Thyroid gland (tissue), 4 donors: ENCODE measurements around the gene NPB. TPM values are rescaled to one million over a fixed set of nuclear protein-coding genes. Genes with fewer than 3 reads are reported as not detected.

Experiments
- DNase-seq, 2 donors: peaks; one replicate each; pipeline ENCODE4 v3.0.0-alpha.2; 2019
- H3K27ac ChIP-seq, 3 donors: fragments of 200-600 bp; sonication (generic); 1 replicate in 2 of 3; 2 replicates in 1 of 3; pipeline ENCODE4 v1.5.1; 2016 to 2019; ENCODE audit warnings: mild to moderate bottlenecking in 1 of 3, moderate library complexity in 1 of 3
- H3K27me3 ChIP-seq: fragments of 200-600 bp; sonication (generic); one replicate; pipeline ENCODE4 v1.5.1; 2019
- H3K36me3 ChIP-seq, 2 donors: fragments of 200-600 bp; sonication (generic); one replicate each; pipeline ENCODE4 v1.5.1; 2016 to 2019
- H3K4me1 ChIP-seq, 2 donors: fragments of 200-600 bp; sonication (generic); one replicate each; pipeline ENCODE4 v1.5.1; 2017 to 2019
- H3K4me3 ChIP-seq, 3 donors: fragments of 200-600 bp; sonication (generic); replicated peaks in 1 of 3; 1 replicate in 2 of 3; 2 replicates in 1 of 3; pipeline ENCODE4 v1.5.1; 2016; ENCODE audit warnings: mild to moderate bottlenecking in 1 of 3
- H3K9me3 ChIP-seq: fragments of 200-600 bp; sonication (generic); one replicate; pipeline ENCODE4 v1.5.1; 2017
- CTCF ChIP-seq, 6 experiments: fragments of 200-600 bp in 3 of 6; fragments of 450-650 bp in 3 of 6; sonication (generic) in 3 of 6; IDR thresholded peaks; one replicate each; pipeline ENCODE4 v1.5.1; 2016 to 2019; ENCODE audit warnings: antibody characterized with exemption in 6 of 6, mild to moderate bottlenecking in 2 of 6, inconsistent platforms in 1 of 6, moderate library complexity in 1 of 6
- POLR2A ChIP-seq, 2 donors: fragments of 450-650 bp; IDR thresholded peaks; one replicate each; pipeline ENCODE4 v1.6.1; 2017; ENCODE audit warnings: antibody characterized with exemption in 2 of 2, mild to moderate bottlenecking in 2 of 2, moderate library complexity in 1 of 2
- WGBS, 2 donors: methylation state at CpG; one replicate each; pipeline ENCODE4 v1.1.5; 2017; 5-methylcytosine and 5-hydroxymethylcytosine counted together
- intact Hi-C: fragments of 100-400 bp; cut with DNase I; formaldehyde crosslinking; loops from one replicate; pipeline ENCODE4 v1.15.1; 2023
- total RNA-seq, 4 donors: library from RNA; depleted of rRNA; stranded (reverse); fragments of >200 nt; gene quantifications; one replicate each; pipeline ENCODE4 v1.2.3, GENCODE V29; 2016

NPB gene
- total RNA-seq, 4 donors from 2014 or later, result 0.33 to 1.1 (median 0.38) TPM; not detected in 1

- H3K4me1 ChIP-seq, result peaks cover 0 to 16% of the 10 kb centered on the region in 2 donors
- no peak for TF ChIP-seq CTCF (IDR thresholded peaks at IDR 0.05)
- TF ChIP-seq POLR2A (IDR thresholded peaks at IDR 0.05), result no peak
- H3K36me3 ChIP-seq, result peaks cover 23 to 28% of the 10 kb centered on the region in 2 donors
- no peak for DNase-seq
- H3K4me3 ChIP-seq, result no peak overlapping the region
- no peak overlapping the region for H3K27ac ChIP-seq
- H3K9me3 ChIP-seq, result no peaks in the 10 kb centered on the region
- intact Hi-C loops, result no loop called here
- WGBS, 2 donors, result 71 to 79% methylated on average over 8 to 11 of the region's 11 CpGs
- no peaks in the 10 kb centered on the region for H3K27me3 ChIP-seq
Observed at GRCh38 chr17:81884520-81884919, 17.5 kb upstream of the NPB start.

- no peaks in the 10 kb centered on the region for H3K27me3 ChIP-seq
- no peak for DNase-seq
- H3K9me3 ChIP-seq, result no peaks in the 10 kb centered on the region
- H3K27ac ChIP-seq, result no peak overlapping the region
- no peak overlapping the region for H3K4me3 ChIP-seq
- H3K4me1 ChIP-seq, result peaks cover 0 to 21% of the 10 kb centered on the region in 2 donors
- WGBS, 2 donors, result 95 to 96% methylated on average over 4 to 5 of the region's 5 CpGs
- peaks cover 23 to 31% of the 10 kb centered on the region in 2 donors for H3K36me3 ChIP-seq
- TF ChIP-seq POLR2A (IDR thresholded peaks at IDR 0.05) (no peak), CTCF (IDR thresholded peaks at IDR 0.05) (no peak)
- intact Hi-C loops, result no loop called here
Observed at GRCh38 chr17:81884968-81885367, 17.1 kb upstream of the NPB start.

- no peak for DNase-seq
- Histone ChIP-seq H3K4me3 (no peak overlapping the region), H3K4me1 (peaks cover 4 to 26% of the 10 kb centered on the region in 2 donors), H3K27me3 (no peaks in the 10 kb centered on the region), H3K9me3 (no peaks in the 10 kb centered on the region), H3K36me3 (peaks cover 23 to 31% of the 10 kb centered on the region in 2 donors), H3K27ac (no peak overlapping the region)
- intact Hi-C loops, result no loop called here
- TF ChIP-seq CTCF (IDR thresholded peaks at IDR 0.05) (no peak), POLR2A (IDR thresholded peaks at IDR 0.05) (no peak)
- WGBS, 2 donors, result 86 to 88% methylated on average over 10 of the region's 10 CpGs
Observed at GRCh38 chr17:81885454-81885853, 16.6 kb upstream of the NPB start.

- H3K4me1 ChIP-seq, result peaks cover 6 to 29% of the 10 kb centered on the region in 2 donors
- intact Hi-C loops, result no loop called here
- H3K27me3 ChIP-seq, result no peaks in the 10 kb centered on the region
- peak; percentile 47 to 80 for DNase-seq
- H3K36me3 ChIP-seq, result peaks cover 23 to 31% of the 10 kb centered on the region in 2 donors
- H3K9me3 ChIP-seq, result no peaks in the 10 kb centered on the region
- H3K4me3 ChIP-seq, result no peak overlapping the region
- 70 to 86% methylated on average over 9 to 10 of the region's 11 CpGs for WGBS, 2 donors
- H3K27ac ChIP-seq, result no peak overlapping the region
- TF ChIP-seq POLR2A (IDR thresholded peaks at IDR 0.05), result no peak
- no peak for TF ChIP-seq CTCF (IDR thresholded peaks at IDR 0.05)
Observed at GRCh38 chr17:81885869-81886548, 16.0 kb upstream of the NPB start.
